Tibial nerve (tissue), 4 donors: ENCODE measurements around the gene MFSD11. TPM values are rescaled to one million over a fixed set of nuclear protein-coding genes. Genes with fewer than 3 reads are reported as not detected.
"Not testable (repeated sequence)": the region's sequence is repeated elsewhere in the genome, so short reads cannot be mapped to it uniquely, and the experiment has no call there.

Source experiments
- DNase-seq, 2 donors: peaks; one replicate each; pipeline ENCODE4 v3.0.0-alpha.2; 2019; ENCODE audit warnings: low spot score in 2 of 2
- H3K27ac ChIP-seq, 4 donors: fragments of 200-600 bp; sonication (generic) in 3 of 4; one replicate each; pipeline ENCODE4 v1.5.1; 2017 to 2019; ENCODE audit warnings: mild to moderate bottlenecking in 1 of 4
- H3K27me3 ChIP-seq, 2 donors: fragments of 200-600 bp; sonication (generic) in 1 of 2; one replicate each; pipeline versions ENCODE4 v1.5.1 to v1.6.0; 2017 to 2019
- H3K36me3 ChIP-seq, 3 donors: fragments of 200-600 bp; sonication (generic); one replicate each; pipeline ENCODE4 v1.5.1; 2018 to 2019
- H3K4me1 ChIP-seq, 4 donors: fragments of 200-600 bp; sonication (generic) in 3 of 4; one replicate each; pipeline ENCODE4 v1.5.1; 2017 to 2019
- H3K4me3 ChIP-seq, 4 donors: fragments of 200-600 bp; sonication (generic) in 3 of 4; one replicate each; pipeline ENCODE4 v1.5.1; 2017 to 2019; ENCODE audit warnings: mild to moderate bottlenecking in 1 of 4, moderate library complexity in 1 of 4
- H3K9me3 ChIP-seq, 4 donors: fragments of 200-600 bp; sonication (generic) in 3 of 4; one replicate each; pipeline ENCODE4 v1.5.1; 2017 to 2019
- CTCF ChIP-seq, 5 experiments: fragments of 200-600 bp in 3 of 5; fragments of 450-650 bp in 2 of 5; sonication (generic) in 3 of 5; IDR thresholded peaks; one replicate each; pipeline ENCODE4 v1.5.1; 2016 to 2019; ENCODE audit warnings: antibody characterized with exemption in 5 of 5, mild to moderate bottlenecking in 3 of 5, moderate library complexity in 2 of 5
- EP300 ChIP-seq, 2 donors: sonication (generic); formaldehyde crosslinking; IDR thresholded peaks; one replicate each; pipeline ENCODE4 v1.6.1; 2017; ENCODE audit warnings: antibody characterized with exemption in 2 of 2, mild to moderate bottlenecking in 1 of 2
- POLR2A ChIP-seq, 2 donors: fragments of 450-650 bp; IDR thresholded peaks; one replicate each; pipeline ENCODE4 v1.6.1; 2017; ENCODE audit warnings: antibody characterized with exemption in 2 of 2, mild to moderate bottlenecking in 2 of 2, moderate library complexity in 2 of 2
- WGBS, 2 donors: methylation state at CpG; one replicate each; pipeline ENCODE4 v1.1.5; 2018; 5-methylcytosine and 5-hydroxymethylcytosine counted together
- total RNA-seq, 4 donors: library from RNA; depleted of rRNA; stranded (reverse); fragments of >200 nt; gene quantifications; one replicate each; pipeline ENCODE4 v1.1.0, GENCODE V29; 2016

Gene MFSD11
- total RNA-seq, 4 donors from 2014 or later, result 25.8 to 61.0 (median 37.1) TPM

DNA sequence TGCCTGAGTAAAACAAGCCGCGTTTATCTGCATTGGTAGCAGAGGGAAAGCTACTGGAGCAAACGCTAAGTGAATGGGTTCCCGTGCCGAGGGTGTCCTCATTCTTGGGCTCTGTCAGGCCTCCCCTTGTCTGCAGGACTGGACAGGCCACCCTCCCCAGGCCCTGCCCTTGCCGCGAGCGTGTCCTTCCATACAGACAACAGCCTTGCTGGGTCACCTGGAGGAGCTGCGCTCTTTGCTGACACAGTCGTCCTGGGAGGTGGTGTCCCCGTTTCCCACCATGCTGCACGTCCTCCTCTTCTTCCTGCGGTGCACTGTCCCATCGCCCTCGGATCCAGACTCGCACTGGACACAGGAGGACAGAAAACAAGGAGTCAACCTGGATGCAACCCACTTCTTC is 19.4 kb upstream of the MFSD11 start:
- no peaks in the 10 kb centered on the region for H3K27me3 ChIP-seq
- no peak for DNase-seq

DNA sequence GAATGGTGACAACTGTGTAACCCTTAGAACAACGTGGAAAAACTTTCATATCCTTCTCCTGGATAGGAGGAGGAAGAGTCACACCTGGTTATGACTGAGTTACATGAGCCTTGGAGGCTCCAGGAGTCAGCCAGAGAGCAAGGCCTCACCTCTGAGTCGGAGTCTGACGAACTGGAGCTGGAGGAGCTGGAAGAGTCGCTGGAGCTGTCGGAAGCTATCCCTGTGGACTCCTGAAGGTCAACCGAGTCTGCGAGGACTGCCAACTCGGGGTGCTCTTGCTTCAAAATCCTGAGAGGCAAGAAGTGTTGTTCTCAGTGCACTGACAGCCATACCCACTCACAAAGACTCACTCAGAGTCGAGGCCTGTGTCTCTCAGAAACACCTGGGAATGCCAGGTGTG is 17.7 kb upstream of the MFSD11 start:
- no peak for DNase-seq
- Histone ChIP-seq H3K9me3 (no peaks in the 10 kb centered on the region), H3K27me3 (no peaks in the 10 kb centered on the region), H3K36me3 (peaks cover 17 to 97% (median 43%) of the 10 kb centered on the region in 3 donors), H3K4me3 (no peak overlapping the region), H3K27ac (no peak overlapping the region), H3K4me1 (peaks cover 0 to 54% (median 23%) of the 10 kb centered on the region in 4 donors)
- no peak for TF ChIP-seq CTCF (IDR thresholded peaks at IDR 0.05)
- TF ChIP-seq POLR2A (IDR thresholded peaks at IDR 0.05), result no peak
- TF ChIP-seq EP300 (IDR thresholded peaks at IDR 0.05), result no peak
- WGBS, 2 donors, result 88 to 89% methylated on average over 9 of the region's 9 CpGs

More for the DNA sequence above, 19.4 kb upstream of the MFSD11 start:
- Histone ChIP-seq H3K27ac (no peak overlapping the region), H3K4me3 (no peak overlapping the region), H3K4me1 (peaks cover 0 to 44% (median 12%) of the 10 kb centered on the region in 4 donors), H3K9me3 (no peaks in the 10 kb centered on the region), H3K36me3 (peaks cover 14 to 94% (median 43%) of the 10 kb centered on the region in 3 donors)
- TF ChIP-seq EP300 (IDR thresholded peaks at IDR 0.05) (no peak), POLR2A (IDR thresholded peaks at IDR 0.05) (no peak), CTCF (IDR thresholded peaks at IDR 0.05) (no peak)
- 87 to 88% methylated on average over 16 of the region's 16 CpGs for WGBS, 2 donors

- WGBS, 2 donors, result 75% methylated on average over 9 of the region's 9 CpGs
- peak overlapping the region in 1 of 4 donors; percentile 14 for H3K27ac ChIP-seq
- DNase-seq, result no peak
- H3K9me3 ChIP-seq, result no peaks in the 10 kb centered on the region
- TF ChIP-seq EP300 (IDR thresholded peaks at IDR 0.05), result no peak
- no peak for TF ChIP-seq POLR2A (IDR thresholded peaks at IDR 0.05)
- TF ChIP-seq CTCF (IDR thresholded peaks at IDR 0.05), result no peak
- peaks cover 17 to 89% (median 43%) of the 10 kb centered on the region in 3 donors for H3K36me3 ChIP-seq
- H3K4me3 ChIP-seq, result no peak overlapping the region
- H3K4me1 ChIP-seq, result peaks cover 0 to 51% (median 21%) of the 10 kb centered on the region in 4 donors
- H3K27me3 ChIP-seq, result no peaks in the 10 kb centered on the region
These were observed 17.0 kb upstream of the MFSD11 start for GRCh38 chr17:76720941-76721340.

GRCh38 chr17:76721463-76721862 is 16.5 kb upstream of the MFSD11 start:
- H3K27ac ChIP-seq, result no peak overlapping the region
- no peak for DNase-seq
- H3K4me3 ChIP-seq, result no peak overlapping the region
- TF ChIP-seq POLR2A (IDR thresholded peaks at IDR 0.05) (no peak), CTCF (IDR thresholded peaks at IDR 0.05) (no peak), EP300 (IDR thresholded peaks at IDR 0.05) (no peak)
- H3K36me3 ChIP-seq, result peaks cover 17 to 84% (median 43%) of the 10 kb centered on the region in 3 donors
- peaks cover 0 to 47% (median 21%) of the 10 kb centered on the region in 4 donors for H3K4me1 ChIP-seq
- 71 to 81% methylated on average over 10 of the region's 10 CpGs for WGBS, 2 donors
- H3K27me3 ChIP-seq, result no peaks in the 10 kb centered on the region
- no peaks in the 10 kb centered on the region for H3K9me3 ChIP-seq

- H3K27me3 ChIP-seq, result no peaks in the 10 kb centered on the region
- 94% methylated on average over 8 of the region's 8 CpGs for WGBS, 2 donors
- H3K4me1 ChIP-seq, result peaks cover 0 to 40% (median 20%) of the 10 kb centered on the region in 4 donors
- H3K9me3 ChIP-seq, result no peaks in the 10 kb centered on the region
- peaks cover 13 to 76% (median 43%) of the 10 kb centered on the region in 3 donors for H3K36me3 ChIP-seq
- DNase-seq, result no peak
- TF ChIP-seq EP300 (IDR thresholded peaks at IDR 0.05), result no peak
- no peak for TF ChIP-seq CTCF (IDR thresholded peaks at IDR 0.05)
- TF ChIP-seq POLR2A (IDR thresholded peaks at IDR 0.05), result no peak
- no peak overlapping the region for H3K27ac ChIP-seq
- no peak overlapping the region for H3K4me3 ChIP-seq
These were observed 15.6 kb upstream of the MFSD11 start for GRCh38 chr17:76722279-76722678.

DNA sequence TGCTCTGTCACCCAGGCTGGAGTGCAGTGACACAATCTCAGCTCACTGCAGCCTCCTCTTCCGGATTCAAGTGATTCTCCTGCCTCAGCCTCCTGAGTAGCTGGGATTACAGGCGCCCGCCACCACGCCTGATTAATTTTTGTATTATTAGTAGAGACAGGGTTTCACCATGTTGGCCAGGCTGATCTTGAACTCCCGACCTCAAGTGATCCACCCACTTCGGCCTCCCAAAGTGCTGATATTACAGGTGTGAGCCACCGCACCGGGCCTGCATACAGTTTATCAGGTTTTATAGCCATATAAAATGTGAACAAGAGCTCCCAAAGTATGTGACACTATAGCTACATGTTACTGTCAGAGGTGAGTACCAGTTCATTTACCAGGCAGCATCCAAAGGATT is 14.9 kb upstream of the MFSD11 start:
- H3K9me3 ChIP-seq, H3K27ac ChIP-seq, H3K27me3 ChIP-seq, DNase-seq, H3K4me3 ChIP-seq: not testable (repeated sequence)
- H3K36me3 ChIP-seq, result peaks cover 13 to 69% (median 39%) of the 10 kb centered on the region in 3 donors
- H3K4me1 ChIP-seq, result peaks cover 0 to 47% (median 27%) of the 10 kb centered on the region in 4 donors
- WGBS, 2 donors, result 92 to 97% methylated on average over 8 of the region's 8 CpGs
